ENCODE measurements around the gene C1RL.

The C1RL gene

GRCh38 chr12:7108796-7109571 lies at the start of gene C1RL:
C1RL (minus strand) TSS chr12:7109214; CDS start chr12:7109180, 34 bp downstream.
- TF ChIP-seq CTCF (IDR thresholded peaks at IDR 0.05; ENCODE audit: low read depth, low read length) = peak; percentile 100
- peak; percentile 92 to 96 for DNase-seq (ENCODE audit: low read depth in 2 of 2)
- peak within 1 kb of the TSS; percentile 66 to 78 for H3K4me3 ChIP-seq (replicated peaks in 1 of 2; ENCODE audit: low read depth in 2 of 2, low read length in 2 of 2)

GRCh38 chr12:7157391-7157790 lies 48.4 kb upstream of the C1RL start:
- H3K4me3 ChIP-seq (replicated peaks in 1 of 2; ENCODE audit: low read depth in 2 of 2, low read length in 2 of 2) = no peak overlapping the region
- no peak for TF ChIP-seq CTCF (IDR thresholded peaks at IDR 0.05; ENCODE audit: low read depth, low read length)
- DNase-seq (ENCODE audit: low read depth in 2 of 2) = no peak

GRCh38 chr12:7156259-7157197 lies 47.5 kb upstream of the C1RL start:
- DNase-seq (ENCODE audit: low read depth in 2 of 2) = no peak
- no peak overlapping the region for H3K4me3 ChIP-seq (replicated peaks in 1 of 2; ENCODE audit: low read depth in 2 of 2, low read length in 2 of 2)
- TF ChIP-seq CTCF (IDR thresholded peaks at IDR 0.05; ENCODE audit: low read depth, low read length) = no peak

- no peak for TF ChIP-seq CTCF (IDR thresholded peaks at IDR 0.05; ENCODE audit: low read depth, low read length)
- no peak overlapping the region for H3K4me3 ChIP-seq (replicated peaks in 1 of 2; ENCODE audit: low read depth in 2 of 2, low read length in 2 of 2)
- DNase-seq (ENCODE audit: low read depth in 2 of 2) = no peak
Measured at GRCh38 chr12:7155471-7156034, 46.5 kb upstream of the C1RL start.

GRCh38 chr12:7154901-7155470 lies 46.0 kb upstream of the C1RL start:
- no peak for DNase-seq (ENCODE audit: low read depth in 2 of 2)
- TF ChIP-seq CTCF (IDR thresholded peaks at IDR 0.05; ENCODE audit: low read depth, low read length) = no peak
- H3K4me3 ChIP-seq (replicated peaks in 1 of 2; ENCODE audit: low read depth in 2 of 2, low read length in 2 of 2) = no peak overlapping the region

- TF ChIP-seq CTCF (IDR thresholded peaks at IDR 0.05; ENCODE audit: low read depth, low read length) = no peak
- no peak overlapping the region for H3K4me3 ChIP-seq (replicated peaks in 1 of 2; ENCODE audit: low read depth in 2 of 2, low read length in 2 of 2)
- DNase-seq (ENCODE audit: low read depth in 2 of 2) = no peak
Measured at GRCh38 chr12:7154042-7154441, 45.0 kb upstream of the C1RL start.

All from cardiac fibroblast (primary cell).